HG03575 (cell line): ENCODE measurements around the gene GPR31.
"Not testable (repeated sequence)": the region's sequence is repeated elsewhere in the genome, so short reads cannot be mapped to it uniquely, and the experiment has no call there.

Experiments used
- ATAC-seq: cut with Tn5 transposase; IDR thresholded peaks from one replicate; pipeline ENCODE4 v1.9.1; 2021; ENCODE audit not compliant: unreplicated experiment, insufficient number of reproducible peaks, low FRiP score; ENCODE audit errors: extremely low read depth

The GPR31 gene

GRCh38 chr6:167169867-167170266, 12.1 kb upstream of the GPR31 start:
- ATAC-seq = not testable (repeated sequence)

GRCh38 chr6:167168296-167168695, 10.5 kb upstream of the GPR31 start:
- ATAC-seq = not testable (repeated sequence)

GRCh38 chr6:167167699-167168098, 9.9 kb upstream of the GPR31 start:
- not testable (repeated sequence) for ATAC-seq

- no peak for ATAC-seq
These were observed 8.2 kb upstream of the GPR31 start for GRCh38 chr6:167165858-167166471.

GRCh38 chr6:167164261-167164660, 6.5 kb upstream of the GPR31 start:
- no peak for ATAC-seq

- no peak for ATAC-seq
These were observed 5.8 kb upstream of the GPR31 start for GRCh38 chr6:167163476-167164011.

GRCh38 chr6:167162591-167162990, 4.8 kb upstream of the GPR31 start:
- ATAC-seq = no peak

GRCh38 chr6:167161851-167162467, 4.2 kb upstream of the GPR31 start:
- ATAC-seq = no peak

- no peak for ATAC-seq
These were observed 366 bp downstream of the GPR31 start for GRCh38 chr6:167157414-167157813.

GRCh38 chr6:167154895-167155294, 2.9 kb downstream of the GPR31 start:
- ATAC-seq = no peak

GRCh38 chr6:167154291-167154690, 3.5 kb downstream of the GPR31 start:
- no peak for ATAC-seq

GRCh38 chr6:167153521-167153959, 4.2 kb downstream of the GPR31 start:
- ATAC-seq = peak; percentile 35

- peak; percentile 19 for ATAC-seq
These were observed 4.9 kb downstream of the GPR31 start for GRCh38 chr6:167152862-167153261.

GRCh38 chr6:167151648-167152047, 6.1 kb downstream of the GPR31 start:
- ATAC-seq = no peak

- peak; percentile 28 for ATAC-seq
These were observed 6.7 kb downstream of the GPR31 start for GRCh38 chr6:167150941-167151549.

GRCh38 chr6:167148997-167149396, 8.8 kb downstream of the GPR31 start:
- ATAC-seq = no peak

- no peak for ATAC-seq
These were observed 9.8 kb downstream of the GPR31 start for GRCh38 chr6:167148021-167148420.

- ATAC-seq = no peak
These were observed 10.8 kb downstream of the GPR31 start for GRCh38 chr6:167146977-167147376.

- no peak for ATAC-seq
These were observed 11.6 kb downstream of the GPR31 start for GRCh38 chr6:167146135-167146534.

GRCh38 chr6:167145461-167145860, 12.3 kb downstream of the GPR31 start:
- no peak for ATAC-seq
